ENCODE data around the gene MCCC1. TPM values are rescaled to one million over a fixed set of nuclear protein-coding genes. Genes with fewer than 3 reads are reported as not detected.
"Not testable (repeated sequence)": the region's sequence is repeated elsewhere in the genome, so short reads cannot be mapped to it uniquely, and the experiment has no call there.

The MCCC1 gene
- 10 to 100 TPM; 36.7 to 56.7 (median 48.4) TPM for polyA plus RNA-seq (ENCODE audit: insufficient read depth in 1 of 5, insufficient read length in 5 of 5, low replicate concordance in 1 of 5)
- long read RNA-seq, donor 1, partial matches to known transcripts: 6 of 10 reads
- long read RNA-seq, donor 1, other reads (novel, unspliced or antisense): 0 of 10 reads
- long read RNA-seq, donor 2: 0 reads
- long read RNA-seq, donor 3, partial matches to known transcripts: 0 of 7 reads
- long read RNA-seq, donor 3, other reads (novel, unspliced or antisense): 0 of 7 reads
- long read RNA-seq, donor 4, partial matches to known transcripts: 0 of 4 reads
- long read RNA-seq, donor 4, other reads (novel, unspliced or antisense): 0 of 4 reads
- long read RNA-seq, donor 5, partial matches to known transcripts: 0 of 5 reads
- long read RNA-seq, donor 5, other reads (novel, unspliced or antisense): 0 of 5 reads
- long read RNA-seq, donor 6, transcript MCCC1-201 (19 exons, 2,545 nt): major isoform, 5 of 15 reads
- long read RNA-seq, donor 6, partial matches to known transcripts: 10 of 15 reads
- long read RNA-seq, donor 6, other reads (novel, unspliced or antisense): 0 of 15 reads
- long read RNA-seq, donor 7, transcript MCCC1-201 (19 exons, 2,545 nt): major isoform, 10 of 10 reads
- long read RNA-seq, donor 7, partial matches to known transcripts: 0 of 10 reads
- long read RNA-seq, donor 7, other reads (novel, unspliced or antisense): 0 of 10 reads
- long read RNA-seq, donor 8: 0 reads

DNA sequence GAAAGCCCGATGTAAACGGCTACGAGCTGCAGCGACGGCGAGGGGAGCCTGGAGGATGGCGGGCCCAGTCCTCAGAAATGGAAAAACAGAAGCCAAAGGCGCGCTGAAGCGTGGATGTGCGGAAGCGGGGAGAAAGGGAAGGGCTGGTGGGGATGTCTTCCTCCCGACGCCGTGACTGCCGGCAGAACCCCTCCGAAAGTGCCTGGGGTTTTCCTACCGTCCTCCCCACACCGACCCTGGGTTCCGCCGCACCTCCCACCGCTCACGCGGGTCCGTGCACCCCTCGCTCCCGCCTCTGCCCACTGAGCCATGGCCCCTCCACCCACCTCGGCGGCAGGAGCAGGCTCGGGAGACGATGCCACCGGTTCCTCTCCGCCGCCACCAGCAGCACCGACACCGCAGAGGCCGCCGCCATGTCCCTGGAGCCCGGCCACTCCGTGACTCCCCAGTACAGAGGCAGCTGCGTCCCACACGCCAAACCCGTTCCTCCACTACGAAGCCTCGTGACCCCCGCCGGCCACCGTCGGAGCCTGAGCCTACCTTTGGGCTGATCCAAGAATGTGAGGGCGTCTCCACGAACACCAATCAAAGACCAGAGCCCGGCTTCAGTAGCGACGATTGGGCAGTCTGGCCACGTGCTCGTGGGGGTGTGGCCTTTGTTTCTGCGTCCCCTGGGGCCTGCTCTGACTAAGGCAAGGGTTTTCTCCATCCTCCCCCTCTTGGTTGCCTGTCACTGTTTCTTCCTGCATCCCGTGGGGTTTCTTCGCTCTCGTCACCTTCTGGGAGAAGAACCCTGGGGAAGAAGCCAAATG lies at the start of gene MCCC1:
MCCC1 (minus strand) TSS at position 471 of the 812 bp plus-strand sequence; CDS start at position 415, 56 bp downstream.
- peak; percentile 94 to 95 for DNase-seq

GRCh38 chr3:183148056-183148455 lies 48.8 kb upstream of the MCCC1 start:
- DNase-seq: no peak

DNA sequence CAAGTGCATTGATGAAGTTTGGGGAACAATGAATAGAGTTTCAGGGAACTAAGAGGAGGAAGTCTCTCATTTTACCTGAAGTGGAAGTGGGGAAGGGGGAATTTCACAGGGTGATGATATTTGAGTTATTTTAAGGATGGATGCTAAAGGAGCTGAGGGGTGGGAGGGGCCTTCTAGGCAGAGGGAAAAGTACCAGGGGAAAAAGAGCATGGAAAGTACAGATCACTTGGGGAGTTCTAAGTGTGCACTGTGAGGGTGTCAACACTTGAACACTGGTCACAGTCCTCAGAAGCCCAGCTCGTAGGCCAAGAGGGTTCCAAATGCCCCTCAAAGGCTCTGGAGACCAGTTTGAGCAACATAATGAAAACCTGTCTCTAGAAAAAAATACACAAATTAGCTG lies 45.1 kb upstream of the MCCC1 start:
- DNase-seq: no peak

DNA sequence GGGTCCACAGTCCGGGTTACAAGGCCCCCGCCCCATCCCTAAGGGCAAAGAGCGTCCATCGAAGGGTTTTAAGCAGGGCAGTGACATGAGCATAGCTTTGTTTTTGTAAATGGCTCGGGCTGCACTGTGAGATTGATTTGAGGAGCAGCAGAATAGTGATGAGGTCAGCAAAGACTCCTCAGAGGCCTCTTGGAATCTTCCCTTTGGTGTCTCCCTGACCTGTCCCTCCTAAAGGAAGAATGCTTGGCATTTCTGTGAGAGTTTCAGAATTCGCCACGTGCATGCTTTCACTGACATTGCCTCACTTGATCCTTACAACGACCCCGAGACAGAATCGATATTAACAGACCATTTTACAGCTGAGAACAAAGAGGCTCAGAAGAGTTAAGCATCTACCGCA lies 42.9 kb upstream of the MCCC1 start:
- DNase-seq: no peak

DNA sequence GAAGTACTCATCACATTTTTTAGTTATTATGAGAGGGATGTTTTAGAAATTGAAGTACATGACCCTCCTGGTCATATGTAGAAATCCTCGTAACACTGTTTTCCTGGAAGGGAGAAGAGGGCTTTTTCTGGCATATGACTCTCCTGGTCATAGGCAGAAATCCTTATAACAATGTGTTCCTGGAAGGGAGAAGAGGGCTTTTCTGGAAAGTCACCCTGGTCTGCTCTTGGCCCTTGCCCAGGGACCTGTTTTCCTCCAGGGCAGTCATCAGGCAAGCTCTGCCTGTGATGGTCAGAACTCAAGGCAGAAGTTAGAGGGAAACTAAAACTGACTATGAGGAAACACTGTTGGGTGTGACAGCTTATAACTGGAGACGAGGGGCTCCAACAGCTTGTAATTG lies 35.5 kb upstream of the MCCC1 start:
- no peak for DNase-seq

GRCh38 chr3:183132409-183132808 lies 33.1 kb upstream of the MCCC1 start:
- no peak for DNase-seq

DNA sequence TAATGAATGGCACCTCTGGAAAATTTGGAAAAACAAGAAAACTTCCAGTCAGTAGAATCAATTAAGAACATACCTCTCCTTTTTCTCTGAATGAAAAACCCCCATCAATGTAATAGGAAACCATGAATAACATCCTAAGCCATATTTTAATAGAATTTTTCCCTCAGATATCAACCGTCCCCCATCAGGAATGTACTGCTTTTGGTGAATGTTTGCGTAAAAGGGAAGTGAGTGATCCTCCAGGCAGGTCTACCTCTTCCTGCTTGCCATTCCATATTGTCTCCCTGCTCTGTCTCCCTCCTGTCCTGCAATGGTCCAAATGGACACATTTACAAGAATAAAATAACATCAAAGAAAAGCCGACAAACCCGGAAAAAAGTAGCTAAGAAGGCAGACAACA lies 32.4 kb upstream of the MCCC1 start:
- no peak for DNase-seq

DNA sequence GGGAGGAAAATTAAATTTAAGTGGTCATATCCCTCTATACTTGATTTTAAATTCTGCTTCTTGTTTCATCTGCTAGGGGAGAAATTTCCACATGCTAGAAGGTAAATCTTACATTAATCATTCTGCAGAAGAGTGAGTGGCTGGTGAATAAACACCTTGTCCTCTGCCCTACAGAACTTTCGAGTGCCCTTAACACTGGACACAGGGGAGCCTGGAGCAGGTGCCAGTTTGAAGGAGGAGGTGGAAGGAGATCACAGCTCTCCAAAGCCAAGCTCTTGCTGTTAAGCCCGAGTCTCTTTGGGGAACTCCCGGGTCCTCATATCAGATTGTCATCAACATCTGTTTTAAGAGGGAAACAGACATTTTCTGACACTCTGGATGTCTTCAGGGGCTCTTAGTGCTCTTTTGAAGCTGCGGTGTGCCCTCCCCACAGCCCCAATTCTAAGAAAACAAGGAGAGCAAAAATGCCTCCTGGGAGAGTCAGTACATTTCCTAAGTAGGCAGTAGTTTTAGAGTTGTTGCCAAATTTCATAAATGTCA lies 32.0 kb upstream of the MCCC1 start:
- DNase-seq: no peak

DNA sequence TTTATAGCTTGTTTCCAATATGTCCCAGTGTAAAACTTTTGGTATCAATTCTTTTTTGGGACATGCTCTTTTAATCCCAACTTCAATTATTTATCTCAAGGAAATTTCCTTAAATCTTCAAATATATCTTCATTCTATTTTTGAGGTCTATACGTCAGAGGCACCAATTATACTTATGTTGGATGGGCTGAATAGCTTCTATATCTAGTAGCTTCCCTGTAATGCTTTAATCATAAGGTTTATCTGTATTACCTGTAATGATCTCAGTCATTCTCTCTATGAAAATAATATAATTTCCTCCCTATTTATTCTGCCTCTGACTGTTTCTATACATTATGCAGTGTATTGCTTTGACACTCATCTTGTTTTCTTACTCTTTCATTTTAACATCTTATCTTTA lies 29.9 kb upstream of the MCCC1 start:
- no peak for DNase-seq

DNA sequence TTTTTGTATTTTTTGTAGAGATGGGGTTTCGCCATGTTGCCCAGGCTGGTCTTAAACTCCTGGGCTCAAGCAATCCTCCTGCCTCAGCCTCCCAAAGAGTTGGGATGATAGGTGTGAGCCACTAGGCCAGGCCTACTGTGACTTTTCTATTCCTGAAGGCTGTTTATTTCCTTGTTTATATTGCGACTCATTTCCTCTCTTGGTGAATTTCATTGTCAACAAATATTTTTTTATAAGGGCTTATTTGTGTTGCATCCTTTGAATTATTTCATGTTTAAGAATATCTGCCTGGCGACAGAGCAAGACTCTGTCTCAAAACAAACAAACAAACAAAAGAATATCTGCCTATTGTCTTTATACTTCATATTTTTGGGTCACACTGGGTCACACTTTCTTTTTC lies 29.4 kb upstream of the MCCC1 start:
- no peak for DNase-seq

DNA sequence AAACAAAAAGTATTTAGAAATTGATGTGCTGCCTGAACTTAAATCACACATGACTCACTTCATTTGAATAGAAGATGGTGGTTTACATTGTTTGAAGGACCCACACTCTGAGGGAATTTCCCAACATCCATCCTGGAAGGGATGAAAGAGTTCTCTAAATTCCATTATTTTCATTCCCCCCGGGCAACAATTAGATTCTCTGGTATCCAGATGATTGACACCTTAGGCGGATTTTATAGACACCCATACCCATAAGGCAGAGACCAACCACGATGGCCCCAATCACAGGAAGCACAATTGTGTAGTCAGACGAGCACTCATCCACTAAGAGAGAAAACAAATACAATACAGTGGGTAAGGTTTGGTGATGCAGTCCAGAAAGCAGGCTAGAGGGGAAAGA lies 24.6 kb upstream of the MCCC1 start:
- DNase-seq: no peak

DNA sequence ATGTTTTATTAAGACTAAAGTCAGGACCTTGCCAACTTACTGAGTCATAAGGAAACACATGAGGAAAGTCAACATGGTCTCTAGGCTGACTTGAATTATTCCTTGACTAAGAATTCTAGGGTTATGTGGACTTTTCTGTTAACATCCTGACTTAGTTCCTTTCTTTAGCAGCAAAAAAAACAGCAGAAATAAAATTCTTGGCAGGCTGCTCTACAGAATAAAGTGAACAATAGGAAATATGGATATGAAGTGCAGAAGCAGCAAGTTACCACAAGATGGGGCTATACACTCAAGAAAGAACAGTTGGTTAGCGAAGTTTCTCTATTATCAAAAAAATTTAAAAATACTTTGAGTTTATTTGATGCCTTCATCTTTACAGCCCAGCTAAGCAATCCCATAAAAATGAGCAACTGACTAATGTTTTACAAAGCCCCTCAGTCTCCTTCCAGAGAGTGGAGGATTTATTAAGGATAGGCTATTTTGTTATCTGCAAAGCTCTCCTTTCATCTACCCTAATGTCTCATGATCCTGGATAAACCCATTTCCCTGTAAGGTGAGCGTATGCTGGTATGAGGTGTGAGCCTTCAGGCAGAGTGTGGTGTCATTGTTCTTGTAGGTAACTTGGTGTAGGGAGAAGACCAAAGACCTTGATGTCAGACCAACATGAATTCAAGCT lies 23.1 kb upstream of the MCCC1 start:
- DNase-seq: peak in 1 of 2 donors; percentile 45

DNA sequence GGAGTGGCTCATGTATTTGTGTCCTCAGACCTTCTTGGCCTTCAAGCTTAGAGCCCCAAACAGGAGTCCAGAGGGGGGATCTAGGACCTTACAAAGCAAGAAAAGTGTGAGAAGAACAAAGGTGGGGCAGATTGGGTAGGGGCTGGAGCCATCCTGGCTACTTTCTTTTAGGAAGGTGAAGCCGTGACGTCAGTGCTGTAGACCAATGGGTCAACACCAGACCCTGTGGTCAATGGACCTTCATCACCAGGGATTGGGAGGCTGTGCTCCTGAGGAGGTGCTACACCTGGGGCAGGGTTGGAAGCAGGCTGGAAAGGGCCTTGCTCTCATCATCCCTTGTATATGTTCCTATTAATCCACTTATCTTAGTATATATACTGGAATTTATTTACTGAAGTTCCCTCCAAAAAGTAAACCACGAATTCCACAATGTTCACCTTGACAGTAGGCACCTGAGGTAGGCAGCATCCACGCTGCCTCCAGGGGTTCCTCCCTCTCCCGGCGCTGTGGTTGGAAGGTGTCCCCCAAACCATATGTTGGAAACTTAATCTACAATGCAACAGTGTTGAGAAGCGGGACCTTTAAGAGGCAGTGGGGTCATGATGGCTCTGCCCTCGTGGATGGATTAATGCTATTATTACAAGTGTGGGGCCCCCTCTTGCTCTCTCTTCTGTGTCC lies 21.4 kb upstream of the MCCC1 start:
- DNase-seq: no peak

GRCh38 chr3:183117056-183117455 lies 17.8 kb upstream of the MCCC1 start:
- no peak for DNase-seq

GRCh38 chr3:183116025-183116614 lies 16.8 kb upstream of the MCCC1 start:
- DNase-seq: no peak

DNA sequence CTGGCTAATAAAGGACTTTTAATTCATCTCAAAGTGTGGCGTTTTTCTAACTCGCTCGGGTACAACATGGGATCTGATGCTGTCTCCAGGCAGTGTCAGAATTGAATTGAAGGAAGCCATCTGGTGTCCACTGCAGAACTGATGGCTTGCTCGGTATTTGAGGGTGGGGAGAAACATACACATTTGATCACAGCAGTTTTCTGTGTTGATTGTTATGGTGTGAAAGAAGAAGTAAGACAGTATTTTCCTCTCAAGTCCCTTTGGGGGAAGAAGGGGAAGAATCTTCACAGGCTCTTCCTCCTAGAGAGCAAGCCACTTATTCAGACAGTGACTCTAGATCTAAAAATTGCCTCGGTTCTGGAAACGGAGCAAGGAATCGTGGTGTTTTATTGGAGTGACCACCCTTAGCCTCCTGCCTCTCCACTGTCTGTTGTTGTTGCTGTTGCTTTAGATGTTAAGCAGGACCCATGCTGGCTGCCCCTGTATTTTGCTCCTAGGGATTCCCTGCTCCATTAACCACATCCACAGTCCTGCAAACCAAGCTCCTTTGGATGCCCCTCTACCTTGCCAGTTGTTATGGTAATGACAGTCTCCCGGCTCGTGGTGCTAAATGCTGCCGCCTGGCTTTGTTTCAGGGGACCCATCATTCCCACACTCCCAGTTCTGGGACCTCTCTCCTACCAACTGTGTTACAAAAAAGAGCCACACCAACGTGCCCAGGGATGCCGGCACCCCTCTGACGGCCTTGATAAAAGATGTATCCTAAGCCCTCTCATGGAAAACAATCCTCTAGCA lies 15.3 kb upstream of the MCCC1 start:
- no peak for DNase-seq

- DNase-seq: not testable (repeated sequence)
Measured at GRCh38 chr3:183109847-183110246, 10.6 kb upstream of the MCCC1 start.

DNA sequence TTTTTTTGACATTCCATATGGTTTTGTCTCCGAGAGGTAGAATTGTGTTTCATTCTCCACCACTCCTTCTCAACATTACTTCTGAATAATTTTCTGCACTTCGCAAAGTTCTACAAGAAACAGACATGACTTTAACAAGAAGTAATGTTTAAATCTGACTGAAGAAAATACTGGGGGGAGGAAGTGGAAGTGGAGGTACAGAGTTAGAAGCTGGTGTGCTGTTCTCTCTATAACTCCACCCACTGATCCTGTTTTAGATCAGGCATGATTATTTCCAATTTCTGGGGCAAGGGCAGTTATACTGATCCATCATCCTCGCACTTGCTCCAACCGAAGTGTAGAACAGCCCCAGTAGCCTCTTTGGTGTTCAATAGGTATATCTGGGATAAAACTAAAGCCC lies 9.2 kb upstream of the MCCC1 start:
- DNase-seq: no peak

- DNase-seq: no peak
Measured at GRCh38 chr3:183108001-183108449, 8.7 kb upstream of the MCCC1 start.
